ENCODE results near the gene THSD1. TPM values are rescaled to one million over a fixed set of nuclear protein-coding genes. Genes with fewer than 3 reads are reported as not detected.

Gene THSD1
- total and polyA plus RNA-seq, 9 of the 15 experiments (the other 6 are each of a cell fraction or from before 2014, with no cell fraction given): 0.01 to 0.11 (median 0.04) TPM; not detected in 2

DNA sequence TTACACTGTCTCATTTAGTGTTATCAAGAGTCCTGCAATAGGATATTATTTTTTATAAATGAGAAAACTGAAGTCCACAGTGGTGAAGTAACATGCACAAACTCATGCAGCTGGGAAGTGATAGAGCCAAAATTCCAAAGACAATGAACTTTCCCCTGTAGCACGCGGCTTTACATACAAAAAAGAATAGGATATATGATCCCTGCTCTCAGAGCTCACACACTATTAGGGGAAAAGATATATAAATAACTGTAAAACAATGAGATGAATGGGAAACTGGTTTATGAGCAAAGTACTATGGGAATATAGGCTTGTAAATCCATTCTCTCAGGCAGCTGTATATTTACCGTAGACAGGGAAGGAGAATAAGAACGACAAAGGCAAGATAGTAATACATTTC is 39.7 kb downstream of the THSD1 start:
- FAIRE-seq: no peak
- H3K9ac ChIP-seq (ENCODE audit: insufficient read depth in 1 of 2, low read depth in 2 of 2, low read length in 2 of 2): no peak overlapping the region
- TF ChIP-seq PHF21A (IDR thresholded peaks at IDR 0.05; ENCODE audit: borderline replicate concordance, low read depth) (no peak), ZNF232 (CRISPR knock-in tag; IDR thresholded peaks at IDR 0.05) (no peak), ZNF324 (CRISPR knock-in tag; IDR thresholded peaks at IDR 0.05) (no peak), CHD2 (IDR thresholded peaks at IDR 0.05; ENCODE audit: low read depth, low read length) (no peak), ZNF146 (CRISPR knock-in tag; IDR thresholded peaks at IDR 0.05; ENCODE audit: unreplicated experiment) (no peak), SETDB1 (IDR thresholded peaks at IDR 0.05; ENCODE audit: low read length) (no peak), RBFOX2 (IDR thresholded peaks at IDR 0.05; ENCODE audit: low read depth, low read length) (no peak)
- TF ChIP-seq, protein P1, sequence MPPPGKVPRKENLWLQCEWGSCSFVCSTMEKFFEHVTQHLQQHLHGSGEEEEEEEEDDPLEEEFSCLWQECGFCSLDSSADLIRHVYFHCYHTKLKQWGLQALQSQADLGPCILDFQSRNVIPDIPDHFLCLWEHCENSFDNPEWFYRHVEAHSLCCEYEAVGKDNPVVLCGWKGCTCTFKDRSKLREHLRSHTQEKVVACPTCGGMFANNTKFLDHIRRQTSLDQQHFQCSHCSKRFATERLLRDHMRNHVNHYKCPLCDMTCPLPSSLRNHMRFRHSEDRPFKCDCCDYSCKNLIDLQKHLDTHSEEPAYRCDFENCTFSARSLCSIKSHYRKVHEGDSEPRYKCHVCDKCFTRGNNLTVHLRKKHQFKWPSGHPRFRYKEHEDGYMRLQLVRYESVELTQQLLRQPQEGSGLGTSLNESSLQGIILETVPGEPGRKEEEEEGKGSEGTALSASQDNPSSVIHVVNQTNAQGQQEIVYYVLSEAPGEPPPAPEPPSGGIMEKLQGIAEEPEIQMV (tag; conservative IDR thresholded peaks at IDR 0.05; ENCODE audit: low read depth): no peak
- TF ChIP-seq, protein P2, sequence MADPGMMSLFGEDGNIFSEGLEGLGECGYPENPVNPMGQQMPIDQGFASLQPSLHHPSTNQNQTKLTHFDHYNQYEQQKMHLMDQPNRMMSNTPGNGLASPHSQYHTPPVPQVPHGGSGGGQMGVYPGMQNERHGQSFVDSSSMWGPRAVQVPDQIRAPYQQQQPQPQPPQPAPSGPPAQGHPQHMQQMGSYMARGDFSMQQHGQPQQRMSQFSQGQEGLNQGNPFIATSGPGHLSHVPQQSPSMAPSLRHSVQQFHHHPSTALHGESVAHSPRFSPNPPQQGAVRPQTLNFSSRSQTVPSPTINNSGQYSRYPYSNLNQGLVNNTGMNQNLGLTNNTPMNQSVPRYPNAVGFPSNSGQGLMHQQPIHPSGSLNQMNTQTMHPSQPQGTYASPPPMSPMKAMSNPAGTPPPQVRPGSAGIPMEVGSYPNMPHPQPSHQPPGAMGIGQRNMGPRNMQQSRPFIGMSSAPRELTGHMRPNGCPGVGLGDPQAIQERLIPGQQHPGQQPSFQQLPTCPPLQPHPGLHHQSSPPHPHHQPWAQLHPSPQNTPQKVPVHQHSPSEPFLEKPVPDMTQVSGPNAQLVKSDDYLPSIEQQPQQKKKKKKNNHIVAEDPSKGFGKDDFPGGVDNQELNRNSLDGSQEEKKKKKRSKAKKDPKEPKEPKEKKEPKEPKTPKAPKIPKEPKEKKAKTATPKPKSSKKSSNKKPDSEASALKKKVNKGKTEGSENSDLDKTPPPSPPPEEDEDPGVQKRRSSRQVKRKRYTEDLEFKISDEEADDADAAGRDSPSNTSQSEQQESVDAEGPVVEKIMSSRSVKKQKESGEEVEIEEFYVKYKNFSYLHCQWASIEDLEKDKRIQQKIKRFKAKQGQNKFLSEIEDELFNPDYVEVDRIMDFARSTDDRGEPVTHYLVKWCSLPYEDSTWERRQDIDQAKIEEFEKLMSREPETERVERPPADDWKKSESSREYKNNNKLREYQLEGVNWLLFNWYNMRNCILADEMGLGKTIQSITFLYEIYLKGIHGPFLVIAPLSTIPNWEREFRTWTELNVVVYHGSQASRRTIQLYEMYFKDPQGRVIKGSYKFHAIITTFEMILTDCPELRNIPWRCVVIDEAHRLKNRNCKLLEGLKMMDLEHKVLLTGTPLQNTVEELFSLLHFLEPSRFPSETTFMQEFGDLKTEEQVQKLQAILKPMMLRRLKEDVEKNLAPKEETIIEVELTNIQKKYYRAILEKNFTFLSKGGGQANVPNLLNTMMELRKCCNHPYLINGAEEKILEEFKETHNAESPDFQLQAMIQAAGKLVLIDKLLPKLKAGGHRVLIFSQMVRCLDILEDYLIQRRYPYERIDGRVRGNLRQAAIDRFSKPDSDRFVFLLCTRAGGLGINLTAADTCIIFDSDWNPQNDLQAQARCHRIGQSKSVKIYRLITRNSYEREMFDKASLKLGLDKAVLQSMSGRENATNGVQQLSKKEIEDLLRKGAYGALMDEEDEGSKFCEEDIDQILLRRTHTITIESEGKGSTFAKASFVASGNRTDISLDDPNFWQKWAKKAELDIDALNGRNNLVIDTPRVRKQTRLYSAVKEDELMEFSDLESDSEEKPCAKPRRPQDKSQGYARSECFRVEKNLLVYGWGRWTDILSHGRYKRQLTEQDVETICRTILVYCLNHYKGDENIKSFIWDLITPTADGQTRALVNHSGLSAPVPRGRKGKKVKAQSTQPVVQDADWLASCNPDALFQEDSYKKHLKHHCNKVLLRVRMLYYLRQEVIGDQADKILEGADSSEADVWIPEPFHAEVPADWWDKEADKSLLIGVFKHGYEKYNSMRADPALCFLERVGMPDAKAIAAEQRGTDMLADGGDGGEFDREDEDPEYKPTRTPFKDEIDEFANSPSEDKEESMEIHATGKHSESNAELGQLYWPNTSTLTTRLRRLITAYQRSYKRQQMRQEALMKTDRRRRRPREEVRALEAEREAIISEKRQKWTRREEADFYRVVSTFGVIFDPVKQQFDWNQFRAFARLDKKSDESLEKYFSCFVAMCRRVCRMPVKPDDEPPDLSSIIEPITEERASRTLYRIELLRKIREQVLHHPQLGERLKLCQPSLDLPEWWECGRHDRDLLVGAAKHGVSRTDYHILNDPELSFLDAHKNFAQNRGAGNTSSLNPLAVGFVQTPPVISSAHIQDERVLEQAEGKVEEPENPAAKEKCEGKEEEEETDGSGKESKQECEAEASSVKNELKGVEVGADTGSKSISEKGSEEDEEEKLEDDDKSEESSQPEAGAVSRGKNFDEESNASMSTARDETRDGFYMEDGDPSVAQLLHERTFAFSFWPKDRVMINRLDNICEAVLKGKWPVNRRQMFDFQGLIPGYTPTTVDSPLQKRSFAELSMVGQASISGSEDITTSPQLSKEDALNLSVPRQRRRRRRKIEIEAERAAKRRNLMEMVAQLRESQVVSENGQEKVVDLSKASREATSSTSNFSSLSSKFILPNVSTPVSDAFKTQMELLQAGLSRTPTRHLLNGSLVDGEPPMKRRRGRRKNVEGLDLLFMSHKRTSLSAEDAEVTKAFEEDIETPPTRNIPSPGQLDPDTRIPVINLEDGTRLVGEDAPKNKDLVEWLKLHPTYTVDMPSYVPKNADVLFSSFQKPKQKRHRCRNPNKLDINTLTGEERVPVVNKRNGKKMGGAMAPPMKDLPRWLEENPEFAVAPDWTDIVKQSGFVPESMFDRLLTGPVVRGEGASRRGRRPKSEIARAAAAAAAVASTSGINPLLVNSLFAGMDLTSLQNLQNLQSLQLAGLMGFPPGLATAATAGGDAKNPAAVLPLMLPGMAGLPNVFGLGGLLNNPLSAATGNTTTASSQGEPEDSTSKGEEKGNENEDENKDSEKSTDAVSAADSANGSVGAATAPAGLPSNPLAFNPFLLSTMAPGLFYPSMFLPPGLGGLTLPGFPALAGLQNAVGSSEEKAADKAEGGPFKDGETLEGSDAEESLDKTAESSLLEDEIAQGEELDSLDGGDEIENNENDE (IDR thresholded peaks at IDR 0.05; ENCODE audit: low read depth, low read length): no peak
- TF ChIP-seq, protein P3, sequence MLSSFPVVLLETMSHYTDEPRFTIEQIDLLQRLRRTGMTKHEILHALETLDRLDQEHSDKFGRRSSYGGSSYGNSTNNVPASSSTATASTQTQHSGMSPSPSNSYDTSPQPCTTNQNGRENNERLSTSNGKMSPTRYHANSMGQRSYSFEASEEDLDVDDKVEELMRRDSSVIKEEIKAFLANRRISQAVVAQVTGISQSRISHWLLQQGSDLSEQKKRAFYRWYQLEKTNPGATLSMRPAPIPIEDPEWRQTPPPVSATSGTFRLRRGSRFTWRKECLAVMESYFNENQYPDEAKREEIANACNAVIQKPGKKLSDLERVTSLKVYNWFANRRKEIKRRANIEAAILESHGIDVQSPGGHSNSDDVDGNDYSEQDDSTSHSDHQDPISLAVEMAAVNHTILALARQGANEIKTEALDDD (IDR thresholded peaks at IDR 0.05): no peak

More for the DNA sequence above, 39.7 kb downstream of the THSD1 start:
- H3K79me2 ChIP-seq (ENCODE audit: control insufficient read depth, insufficient read depth, low read length): no peaks in the 10 kb centered on the region
- ATAC-seq: no peak
- H4K20me1 ChIP-seq (replicated peaks; ENCODE audit: control insufficient read depth, insufficient read depth, low read length): no peaks in the 10 kb centered on the region
- no peak for DNase-seq (ENCODE audit: extremely low read depth in 1 of 4, low spot score in 3 of 4)
- no peaks in the 10 kb centered on the region for H3K9me3 ChIP-seq (replicated peaks; ENCODE audit: control insufficient read depth, insufficient read depth, low read depth, low read length)
- no peaks in the 10 kb centered on the region for H3K36me3 ChIP-seq (ENCODE audit: control insufficient read depth, insufficient read depth, low read length)
- H3K9me1 ChIP-seq (ENCODE audit: control insufficient read depth, insufficient read depth, low read length): no peaks in the 10 kb centered on the region
- peaks cover 0 to 5% of the 10 kb centered on the region in 2 experiments; a peak in 2 of 5 replicates for H3K27me3 ChIP-seq (ENCODE audit: control insufficient read depth in 2 of 2, insufficient read depth in 2 of 2, low read length in 2 of 2)
- H3K4me1 ChIP-seq (replicated peaks in 1 of 2; ENCODE audit: control insufficient read depth in 2 of 2, insufficient read depth in 2 of 2, low read length in 2 of 2): no peaks in the 10 kb centered on the region
- in situ Hi-C loops (cut with MboI): no loop called here
- intact Hi-C loops (cut with micrococcal nuclease): no loop called here
- no peak overlapping the region for H3K4me3 ChIP-seq
- CTCF ChIA-PET (ENCODE audit: low intra/inter-chr PET ratio): no interaction called here
- BruUV-seq (replicated peaks): no TSS peak
- no peak overlapping the region for H2AFZ ChIP-seq (ENCODE audit: low read depth, low read length)
- POLR2A ChIA-PET: no interaction called here
- 10% methylated on average over 4 of the region's 4 CpGs for WGBS (ENCODE audit: insufficient coverage, low coverage, missing lambda C conversion rate)
- H3K27ac ChIP-seq (ENCODE audit: extremely low read depth, low read depth, low read length): no peak overlapping the region
- H3K4me2 ChIP-seq (ENCODE audit: insufficient read depth, low read length): no peak overlapping the region

Measured in K562 (cell line).